GM12864 (cell line): ENCODE data around the gene FLG.

Source experiments
- DNase-seq: peaks from one replicate; pipeline ENCODE4 v3.0.0-alpha.2; 2011; ENCODE audit warnings: low read depth
- H3K4me3 ChIP-seq: 2 replicates; pipeline ENCODE4 v1.5.1; 2011; ENCODE audit warnings: mild to moderate bottlenecking, low read depth, low read length, control low read depth
- CTCF ChIP-seq: IDR thresholded peaks from 2 replicates; pipeline ENCODE4 v1.5.1; 2011; ENCODE audit warnings: low read depth, mild to moderate bottlenecking, moderate library complexity, low read length, control low read depth, inconsistent platforms; ENCODE audit errors: missing control alignments

The FLG gene

GRCh38 chr1:152325111-152325510 is at the start of gene FLG:
TSS of gene FLG (minus strand) at chr1:152325239. CDS start at chr1:152315456, 9,783 bp downstream.
- no peak within 1 kb of the TSS for H3K4me3 ChIP-seq
- DNase-seq: no peak
- no peak for TF ChIP-seq CTCF

GRCh38 chr1:152374451-152374850 is 49.4 kb upstream of the FLG start:
- no peak for TF ChIP-seq CTCF
- DNase-seq: no peak
- no peak overlapping the region for H3K4me3 ChIP-seq

- TF ChIP-seq CTCF: no peak
- DNase-seq: no peak
- H3K4me3 ChIP-seq: no peak overlapping the region
Observed at GRCh38 chr1:152372672-152373071, 47.6 kb upstream of the FLG start.

- TF ChIP-seq CTCF: no peak
- no peak overlapping the region for H3K4me3 ChIP-seq
- DNase-seq: no peak
Observed at GRCh38 chr1:152367436-152367835, 42.4 kb upstream of the FLG start.

- H3K4me3 ChIP-seq: no peak within 1 kb of the TSS
- TF ChIP-seq CTCF: no peak
- no peak for DNase-seq
Observed at GRCh38 chr1:152359906-152360305, 34.9 kb upstream of the FLG start, which contains the start of gene FLG2. TSS of gene FLG2 (minus strand) at chr1:152360006. CDS start at chr1:152358884, 1,122 bp downstream.

GRCh38 chr1:152356736-152357135 is 31.7 kb upstream of the FLG start:
- TF ChIP-seq CTCF: no peak
- no peak for DNase-seq
- no peak overlapping the region for H3K4me3 ChIP-seq

- H3K4me3 ChIP-seq: no peak overlapping the region
- no peak for TF ChIP-seq CTCF
- DNase-seq: no peak
Observed at GRCh38 chr1:152349611-152350010, 24.6 kb upstream of the FLG start.
